Measurements from ENCODE around the gene MTHFD2L. TPM values are rescaled to one million over a fixed set of nuclear protein-coding genes. Genes with fewer than 3 reads are reported as not detected.
A peak's percentile ranks its signal among the peaks of the same experiment; 100 is the strongest.

MTHFD2L gene
- total and polyA plus RNA-seq, 4 donors, result 27.2 to 48.1 (median 38.3) TPM

DNA sequence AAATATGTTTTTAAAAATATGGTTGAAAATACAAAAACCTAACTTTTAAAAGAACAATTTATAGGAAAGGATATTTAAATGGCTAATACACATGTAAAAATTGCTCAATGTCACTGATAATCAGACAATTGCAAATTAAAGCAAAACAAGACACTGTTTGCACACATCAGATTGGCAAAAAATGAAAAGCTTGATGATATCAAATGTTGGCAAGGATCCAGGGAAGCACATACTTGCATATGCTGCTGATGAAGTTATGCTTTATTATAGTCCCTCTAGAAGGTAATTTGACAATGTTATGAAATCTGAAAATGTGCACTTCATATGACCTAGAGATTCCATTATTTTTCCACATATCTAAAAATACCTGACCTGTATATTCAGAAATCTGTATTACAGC is 104.6 kb downstream of the MTHFD2L start:
- peak in 1 of 6 donors; percentile 39 for DNase-seq (ENCODE audit: low read depth in 4 of 6, low spot score in 6 of 6)
- Histone ChIP-seq H3K36me3 (ENCODE audit: control insufficient read depth, insufficient read depth, low read length) (no peaks in the 10 kb centered on the region), H3K4me1 (ENCODE audit: control insufficient read depth, insufficient read depth, low read length) (no peaks in the 10 kb centered on the region), H3K4me3 (ENCODE audit: low read depth, low read length) (no peak overlapping the region), H3K9me3 (ENCODE audit: control insufficient read depth, insufficient read depth, low read length) (no peaks in the 10 kb centered on the region), H3K27me3 (ENCODE audit: control insufficient read depth, insufficient read depth, low read length) (no peaks in the 10 kb centered on the region), H3K27ac (ENCODE audit: low read depth, low read length) (no peak overlapping the region)

DNA sequence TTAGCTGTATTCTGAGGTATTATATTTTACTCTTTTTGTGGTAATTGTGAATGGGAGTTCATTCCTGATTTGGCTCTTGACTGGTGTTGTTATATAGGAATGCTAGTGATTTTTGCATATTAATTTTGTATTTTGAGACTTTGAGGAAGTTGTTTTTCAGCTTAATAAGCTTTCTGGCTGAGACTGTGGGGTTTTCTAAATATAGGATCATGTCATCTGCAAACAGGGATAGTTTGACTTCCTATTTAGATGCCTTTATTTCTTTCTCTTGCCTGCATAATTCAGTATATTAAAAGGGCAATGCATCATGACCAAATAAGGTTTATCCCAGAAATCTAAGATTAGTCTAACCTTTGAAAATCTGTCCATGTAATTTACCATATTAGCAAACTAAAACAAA is 105.6 kb downstream of the MTHFD2L start:
- DNase-seq (ENCODE audit: low read depth in 4 of 6, low spot score in 6 of 6), result no peak
- Histone ChIP-seq H3K4me3 (ENCODE audit: low read depth, low read length) (no peak overlapping the region), H3K27me3 (ENCODE audit: control insufficient read depth, insufficient read depth, low read length) (no peaks in the 10 kb centered on the region), H3K36me3 (ENCODE audit: control insufficient read depth, insufficient read depth, low read length) (no peaks in the 10 kb centered on the region), H3K27ac (ENCODE audit: low read depth, low read length) (no peak overlapping the region), H3K9me3 (ENCODE audit: control insufficient read depth, insufficient read depth, low read length) (no peaks in the 10 kb centered on the region), H3K4me1 (ENCODE audit: control insufficient read depth, insufficient read depth, low read length) (no peaks in the 10 kb centered on the region)

DNA sequence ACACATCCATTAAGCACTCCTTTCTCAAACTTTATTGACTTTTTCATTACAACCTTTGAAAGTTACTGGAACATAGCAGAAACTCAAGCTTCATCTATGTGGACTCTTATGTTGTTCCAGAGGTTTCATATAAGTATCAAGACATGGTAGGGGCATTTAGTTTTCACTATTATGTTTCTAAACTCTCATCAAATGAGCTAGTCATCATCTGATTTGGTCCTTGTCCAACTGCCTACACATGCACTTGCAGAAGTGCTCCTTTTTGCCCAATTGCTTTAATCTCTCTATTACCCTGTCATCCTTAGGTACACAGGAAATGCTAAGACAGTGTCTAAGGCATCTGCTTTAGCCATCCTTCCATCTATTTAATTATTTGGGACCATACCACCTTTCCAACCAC is 108.2 kb downstream of the MTHFD2L start:
- DNase-seq (ENCODE audit: low read depth in 4 of 6, low spot score in 6 of 6), result no peak
- no peaks in the 10 kb centered on the region for H3K4me1 ChIP-seq (ENCODE audit: control insufficient read depth, insufficient read depth, low read length)
- H3K27ac ChIP-seq (ENCODE audit: low read depth, low read length), result no peak overlapping the region
- H3K9me3 ChIP-seq (ENCODE audit: control insufficient read depth, insufficient read depth, low read length), result no peaks in the 10 kb centered on the region
- H3K27me3 ChIP-seq (ENCODE audit: control insufficient read depth, insufficient read depth, low read length), result no peaks in the 10 kb centered on the region
- no peaks in the 10 kb centered on the region for H3K36me3 ChIP-seq (ENCODE audit: control insufficient read depth, insufficient read depth, low read length)
- no peak overlapping the region for H3K4me3 ChIP-seq (ENCODE audit: low read depth, low read length)

DNA sequence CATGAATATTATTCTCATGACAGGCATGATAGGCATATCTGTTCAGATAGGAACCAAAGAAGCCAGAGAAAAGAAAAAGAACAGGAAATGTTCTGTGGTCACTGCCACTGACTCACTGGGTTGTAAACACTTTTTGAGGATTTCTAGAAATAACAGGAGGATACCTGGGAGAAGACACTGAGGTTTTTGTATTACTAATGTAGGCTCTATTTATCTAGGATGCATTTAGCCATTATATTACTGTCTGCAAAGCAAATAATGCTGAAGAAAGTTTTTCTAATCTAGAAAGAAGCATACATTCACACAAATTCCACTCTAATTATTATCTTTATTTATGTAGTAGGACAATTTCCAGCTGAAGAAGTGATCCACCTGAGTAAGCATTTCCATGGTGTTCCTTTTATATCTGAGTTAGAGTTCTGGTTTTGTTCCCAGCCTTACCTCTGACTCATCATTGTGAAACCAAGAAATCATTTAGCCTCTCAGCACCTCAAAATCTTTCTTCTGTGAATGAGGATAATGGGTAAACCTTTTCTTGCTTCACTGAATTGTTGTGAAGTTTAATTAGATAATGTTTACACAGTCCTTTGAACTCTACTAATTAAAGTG is 110.2 kb downstream of the MTHFD2L start:
- Histone ChIP-seq H3K9me3 (ENCODE audit: control insufficient read depth, insufficient read depth, low read length) (no peaks in the 10 kb centered on the region), H3K27ac (ENCODE audit: low read depth, low read length) (no peak overlapping the region), H3K4me1 (ENCODE audit: control insufficient read depth, insufficient read depth, low read length) (no peaks in the 10 kb centered on the region), H3K27me3 (ENCODE audit: control insufficient read depth, insufficient read depth, low read length) (no peaks in the 10 kb centered on the region), H3K36me3 (ENCODE audit: control insufficient read depth, insufficient read depth, low read length) (no peaks in the 10 kb centered on the region), H3K4me3 (ENCODE audit: low read depth, low read length) (no peak overlapping the region)
- no peak for DNase-seq (ENCODE audit: low read depth in 4 of 6, low spot score in 6 of 6)

- no CpG with 5 or more reads among the region's 2 CpGs for WGBS (ENCODE audit: insufficient coverage)
- H3K4me3 ChIP-seq (ENCODE audit: low read depth, low read length), result no peak overlapping the region
- H3K27ac ChIP-seq (ENCODE audit: low read depth, low read length), result no peak overlapping the region
- no peaks in the 10 kb centered on the region for H3K9me3 ChIP-seq (ENCODE audit: control insufficient read depth, insufficient read depth, low read length)
- H3K36me3 ChIP-seq (ENCODE audit: control insufficient read depth, insufficient read depth, low read length), result no peaks in the 10 kb centered on the region
- DNase-seq (ENCODE audit: low read depth in 4 of 6, low spot score in 6 of 6), result no peak
- H3K27me3 ChIP-seq (ENCODE audit: control insufficient read depth, insufficient read depth, low read length), result no peaks in the 10 kb centered on the region
- H3K4me1 ChIP-seq (ENCODE audit: control insufficient read depth, insufficient read depth, low read length), result no peaks in the 10 kb centered on the region
These were observed 110.7 kb downstream of the MTHFD2L start for GRCh38 chr4:74268643-74269042.

DNA sequence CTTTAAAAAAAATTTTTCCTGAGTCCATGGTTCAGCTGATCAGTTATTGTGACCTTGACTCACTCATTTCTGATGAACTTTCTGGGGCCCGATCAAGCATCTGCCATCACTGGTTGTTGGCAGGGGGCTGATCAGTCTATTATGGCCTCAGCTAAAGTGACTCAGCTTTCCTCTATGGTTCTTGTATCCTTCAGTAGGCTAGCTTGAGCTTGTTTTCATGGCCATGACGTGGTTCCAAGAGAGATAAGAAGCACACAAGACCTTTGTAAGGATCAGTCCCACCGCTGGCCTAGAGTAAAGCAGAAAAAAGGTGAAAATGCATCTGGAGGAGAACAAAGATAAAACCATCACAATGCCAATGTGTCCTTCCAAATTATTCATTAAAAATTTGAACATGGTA is 120.6 kb downstream of the MTHFD2L start:
- H3K27ac ChIP-seq (ENCODE audit: low read depth, low read length), result no peak overlapping the region
- no peaks in the 10 kb centered on the region for H3K4me1 ChIP-seq (ENCODE audit: control insufficient read depth, insufficient read depth, low read length)
- H3K4me3 ChIP-seq (ENCODE audit: low read depth, low read length), result no peak overlapping the region
- WGBS (ENCODE audit: insufficient coverage), result 92% methylated on average over 3 of the region's 3 CpGs
- no peak for DNase-seq (ENCODE audit: low read depth in 4 of 6, low spot score in 6 of 6)
- H3K36me3 ChIP-seq (ENCODE audit: control insufficient read depth, insufficient read depth, low read length), result no peaks in the 10 kb centered on the region
- no peaks in the 10 kb centered on the region for H3K27me3 ChIP-seq (ENCODE audit: control insufficient read depth, insufficient read depth, low read length)
- H3K9me3 ChIP-seq (ENCODE audit: control insufficient read depth, insufficient read depth, low read length), result no peaks in the 10 kb centered on the region

DNA sequence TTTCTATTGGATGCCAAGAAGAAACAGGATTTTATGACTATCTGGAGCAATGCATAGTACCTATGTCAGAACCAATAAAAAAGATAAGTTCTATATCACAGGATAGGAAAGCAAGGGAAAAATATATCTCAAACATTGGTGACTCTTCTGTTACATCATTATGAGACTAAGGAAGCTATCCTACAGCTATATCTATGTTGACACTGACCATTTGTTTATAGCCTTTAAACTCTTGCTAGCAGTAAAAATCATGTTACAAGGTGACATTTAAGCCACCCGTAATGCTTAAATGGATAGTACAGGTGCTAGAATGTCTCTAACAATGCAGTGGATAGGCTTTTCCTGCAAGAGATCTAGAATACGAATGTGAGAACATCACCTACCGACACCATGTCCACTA is 121.8 kb downstream of the MTHFD2L start:
- H3K4me1 ChIP-seq (ENCODE audit: control insufficient read depth, insufficient read depth, low read length), result no peaks in the 10 kb centered on the region
- no peaks in the 10 kb centered on the region for H3K27me3 ChIP-seq (ENCODE audit: control insufficient read depth, insufficient read depth, low read length)
- H3K27ac ChIP-seq (ENCODE audit: low read depth, low read length), result no peak overlapping the region
- H3K9me3 ChIP-seq (ENCODE audit: control insufficient read depth, insufficient read depth, low read length), result no peaks in the 10 kb centered on the region
- no peak overlapping the region for H3K4me3 ChIP-seq (ENCODE audit: low read depth, low read length)
- no peak for DNase-seq (ENCODE audit: low read depth in 4 of 6, low spot score in 6 of 6)
- no peaks in the 10 kb centered on the region for H3K36me3 ChIP-seq (ENCODE audit: control insufficient read depth, insufficient read depth, low read length)
- no CpG with 5 or more reads among the region's 3 CpGs for WGBS (ENCODE audit: insufficient coverage)

GRCh38 chr4:74282926-74283325 is 125.0 kb downstream of the MTHFD2L start:
- peak in 2 of 6 donors; percentile 19 to 39 for DNase-seq (ENCODE audit: low read depth in 4 of 6, low spot score in 6 of 6)
- Histone ChIP-seq H3K27ac (ENCODE audit: low read depth, low read length) (no peak overlapping the region), H3K4me3 (ENCODE audit: low read depth, low read length) (no peak overlapping the region), H3K27me3 (ENCODE audit: control insufficient read depth, insufficient read depth, low read length) (no peaks in the 10 kb centered on the region), H3K9me3 (ENCODE audit: control insufficient read depth, insufficient read depth, low read length) (no peaks in the 10 kb centered on the region), H3K4me1 (ENCODE audit: control insufficient read depth, insufficient read depth, low read length) (no peaks in the 10 kb centered on the region), H3K36me3 (ENCODE audit: control insufficient read depth, insufficient read depth, low read length) (no peaks in the 10 kb centered on the region)

DNA sequence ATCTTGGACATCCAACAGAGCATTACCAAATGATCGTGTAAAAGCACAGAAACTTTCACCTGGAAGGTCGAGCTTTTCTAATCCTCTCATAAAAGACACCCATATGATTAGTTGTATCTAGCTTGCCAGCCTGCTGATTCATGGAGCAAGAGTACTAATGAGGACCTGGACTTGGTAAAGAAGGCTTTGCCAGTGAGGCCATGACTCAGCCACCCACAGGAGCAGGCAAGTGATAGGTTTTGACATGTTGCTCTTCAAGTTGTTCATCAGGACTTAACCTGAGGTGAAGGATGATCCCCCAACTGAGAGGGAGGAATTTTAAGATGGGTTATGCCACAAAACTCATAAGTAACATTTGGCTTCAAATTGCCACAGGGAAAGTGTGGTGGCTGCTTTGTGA is 125.7 kb downstream of the MTHFD2L start:
- H3K4me1 ChIP-seq (ENCODE audit: control insufficient read depth, insufficient read depth, low read length), result no peaks in the 10 kb centered on the region
- no peaks in the 10 kb centered on the region for H3K36me3 ChIP-seq (ENCODE audit: control insufficient read depth, insufficient read depth, low read length)
- no CpG with 5 or more reads among the region's 2 CpGs for WGBS (ENCODE audit: insufficient coverage)
- no peak overlapping the region for H3K4me3 ChIP-seq (ENCODE audit: low read depth, low read length)
- no peak overlapping the region for H3K27ac ChIP-seq (ENCODE audit: low read depth, low read length)
- no peaks in the 10 kb centered on the region for H3K9me3 ChIP-seq (ENCODE audit: control insufficient read depth, insufficient read depth, low read length)
- DNase-seq (ENCODE audit: low read depth in 4 of 6, low spot score in 6 of 6), result no peak
- H3K27me3 ChIP-seq (ENCODE audit: control insufficient read depth, insufficient read depth, low read length), result no peaks in the 10 kb centered on the region

- Histone ChIP-seq H3K9me3 (ENCODE audit: control insufficient read depth, insufficient read depth, low read length) (no peaks in the 10 kb centered on the region), H3K27ac (ENCODE audit: low read depth, low read length) (no peak overlapping the region), H3K36me3 (ENCODE audit: control insufficient read depth, insufficient read depth, low read length) (no peaks in the 10 kb centered on the region), H3K4me1 (ENCODE audit: control insufficient read depth, insufficient read depth, low read length) (no peaks in the 10 kb centered on the region), H3K4me3 (ENCODE audit: low read depth, low read length) (no peak overlapping the region), H3K27me3 (ENCODE audit: control insufficient read depth, insufficient read depth, low read length) (no peaks in the 10 kb centered on the region)
- DNase-seq (ENCODE audit: low read depth in 4 of 6, low spot score in 6 of 6), result no peak
- WGBS (ENCODE audit: insufficient coverage), result no CpG with 5 or more reads among the region's 3 CpGs
These were observed 126.1 kb downstream of the MTHFD2L start for GRCh38 chr4:74284053-74284452.

Data from spinal cord (tissue), 10 donors.